VCaP (cell line): ENCODE results near the gene PARD3B.

Experiments used
- H3K27ac ChIP-seq: fragments of 450-650 bp; 2 replicates; pipeline ENCODE4 v1.5.1; 2017
- TF ChIP-seq, protein P1 (sequence below): fragments of 450-650 bp; conservative IDR thresholded peaks from 2 replicates; pipeline ENCODE4 v1.5.1; 2017; ENCODE audit warnings: mild to moderate bottlenecking, moderate library complexity

The PARD3B gene

DNA sequence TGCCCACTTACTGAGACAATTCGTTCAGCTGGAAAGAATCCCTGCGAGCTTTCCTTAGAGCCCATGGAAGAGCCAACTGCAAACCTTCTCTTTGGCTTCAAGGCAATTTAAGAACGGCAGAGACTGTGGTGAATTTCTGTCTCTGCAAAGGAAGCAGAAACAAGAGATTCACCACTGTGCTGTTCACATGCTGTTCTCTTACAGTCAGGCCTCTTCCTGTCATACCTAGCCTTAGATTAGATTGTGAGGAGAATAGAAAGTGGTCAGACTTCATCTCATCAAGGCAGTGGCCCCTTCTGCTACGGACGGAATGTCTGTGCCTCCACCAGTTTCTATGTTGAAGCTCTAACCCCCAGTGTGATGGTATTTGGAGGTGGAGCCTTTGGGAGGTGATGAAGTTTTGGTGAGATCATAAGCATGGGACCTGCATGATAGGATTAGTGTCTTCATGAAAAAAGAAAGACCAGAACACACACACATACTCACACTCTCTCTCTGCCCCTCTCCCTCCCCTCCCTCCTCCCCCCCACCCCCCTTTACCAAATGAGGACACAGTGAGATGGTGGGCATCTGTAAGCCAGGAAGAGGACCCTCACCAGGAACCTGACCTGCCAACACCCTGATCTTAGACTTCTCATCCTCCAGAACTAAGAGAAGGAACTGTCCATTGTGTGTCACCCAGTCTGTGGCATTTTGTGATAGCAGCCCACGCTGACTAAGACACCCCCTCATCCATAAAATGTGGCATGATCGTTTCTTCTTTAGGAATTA lies 1091.5 kb downstream of the PARD3B start:
- H3K27ac ChIP-seq: peak overlapping the region; percentile 42
- TF ChIP-seq, protein P1, sequence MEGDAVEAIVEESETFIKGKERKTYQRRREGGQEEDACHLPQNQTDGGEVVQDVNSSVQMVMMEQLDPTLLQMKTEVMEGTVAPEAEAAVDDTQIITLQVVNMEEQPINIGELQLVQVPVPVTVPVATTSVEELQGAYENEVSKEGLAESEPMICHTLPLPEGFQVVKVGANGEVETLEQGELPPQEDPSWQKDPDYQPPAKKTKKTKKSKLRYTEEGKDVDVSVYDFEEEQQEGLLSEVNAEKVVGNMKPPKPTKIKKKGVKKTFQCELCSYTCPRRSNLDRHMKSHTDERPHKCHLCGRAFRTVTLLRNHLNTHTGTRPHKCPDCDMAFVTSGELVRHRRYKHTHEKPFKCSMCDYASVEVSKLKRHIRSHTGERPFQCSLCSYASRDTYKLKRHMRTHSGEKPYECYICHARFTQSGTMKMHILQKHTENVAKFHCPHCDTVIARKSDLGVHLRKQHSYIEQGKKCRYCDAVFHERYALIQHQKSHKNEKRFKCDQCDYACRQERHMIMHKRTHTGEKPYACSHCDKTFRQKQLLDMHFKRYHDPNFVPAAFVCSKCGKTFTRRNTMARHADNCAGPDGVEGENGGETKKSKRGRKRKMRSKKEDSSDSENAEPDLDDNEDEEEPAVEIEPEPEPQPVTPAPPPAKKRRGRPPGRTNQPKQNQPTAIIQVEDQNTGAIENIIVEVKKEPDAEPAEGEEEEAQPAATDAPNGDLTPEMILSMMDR: no peak

DNA sequence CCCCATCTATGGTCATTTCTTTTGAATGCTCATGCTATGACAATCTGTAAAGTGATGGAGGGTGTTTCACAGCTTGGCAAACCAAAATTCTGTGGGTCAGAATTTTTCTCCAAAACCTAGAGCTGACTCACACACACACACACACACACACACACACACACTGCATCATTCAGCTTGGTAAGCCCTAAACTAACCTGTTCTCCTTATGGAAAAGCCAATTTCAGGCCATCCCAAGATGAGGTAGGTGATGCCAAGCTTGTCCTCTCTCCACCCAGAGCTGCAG lies 1092.0 kb downstream of the PARD3B start:
- TF ChIP-seq, protein P1: no peak
- H3K27ac ChIP-seq: peak overlapping the region; percentile 42

DNA sequence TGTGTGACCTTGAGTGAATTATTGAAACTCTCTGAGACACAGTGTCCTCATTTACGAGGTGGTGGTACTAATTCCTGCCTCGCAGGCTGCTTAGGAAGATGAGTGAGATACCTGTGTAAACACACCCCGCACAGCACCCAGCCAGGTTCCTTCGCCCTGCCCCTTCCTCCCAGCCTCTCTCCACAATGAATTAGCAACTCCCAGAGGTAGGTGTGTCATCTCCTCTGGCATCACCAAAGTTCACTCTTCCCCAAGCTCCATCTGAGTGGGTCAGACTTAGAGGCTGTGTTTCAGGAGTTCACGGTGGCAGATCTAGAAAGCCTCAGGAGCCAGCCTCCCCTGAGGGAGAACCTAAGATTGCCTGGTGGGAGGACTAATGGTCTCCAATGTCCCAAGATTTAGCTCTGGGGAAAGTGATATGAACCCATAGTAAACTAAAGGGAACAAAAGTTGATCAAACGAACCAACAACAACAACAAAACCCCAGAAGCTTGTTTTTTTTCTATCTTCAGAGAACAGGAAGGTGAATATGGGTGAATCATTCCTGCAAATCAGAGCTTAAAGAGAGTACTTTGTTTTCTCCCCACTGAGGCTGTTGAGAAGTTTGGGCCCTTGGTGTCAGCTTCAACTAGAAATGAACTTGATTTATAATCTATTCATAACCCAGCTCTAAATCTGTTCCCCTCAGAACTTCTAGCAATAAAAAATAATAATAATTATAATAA lies 1092.7 kb downstream of the PARD3B start:
- H3K27ac ChIP-seq: peak overlapping the region; percentile 42
- TF ChIP-seq, protein P1: no peak

- H3K27ac ChIP-seq: no peak overlapping the region
- TF ChIP-seq, protein P1: no peak
Measured at GRCh38 chr2:205640716-205641115, 1095.4 kb downstream of the PARD3B start.

DNA sequence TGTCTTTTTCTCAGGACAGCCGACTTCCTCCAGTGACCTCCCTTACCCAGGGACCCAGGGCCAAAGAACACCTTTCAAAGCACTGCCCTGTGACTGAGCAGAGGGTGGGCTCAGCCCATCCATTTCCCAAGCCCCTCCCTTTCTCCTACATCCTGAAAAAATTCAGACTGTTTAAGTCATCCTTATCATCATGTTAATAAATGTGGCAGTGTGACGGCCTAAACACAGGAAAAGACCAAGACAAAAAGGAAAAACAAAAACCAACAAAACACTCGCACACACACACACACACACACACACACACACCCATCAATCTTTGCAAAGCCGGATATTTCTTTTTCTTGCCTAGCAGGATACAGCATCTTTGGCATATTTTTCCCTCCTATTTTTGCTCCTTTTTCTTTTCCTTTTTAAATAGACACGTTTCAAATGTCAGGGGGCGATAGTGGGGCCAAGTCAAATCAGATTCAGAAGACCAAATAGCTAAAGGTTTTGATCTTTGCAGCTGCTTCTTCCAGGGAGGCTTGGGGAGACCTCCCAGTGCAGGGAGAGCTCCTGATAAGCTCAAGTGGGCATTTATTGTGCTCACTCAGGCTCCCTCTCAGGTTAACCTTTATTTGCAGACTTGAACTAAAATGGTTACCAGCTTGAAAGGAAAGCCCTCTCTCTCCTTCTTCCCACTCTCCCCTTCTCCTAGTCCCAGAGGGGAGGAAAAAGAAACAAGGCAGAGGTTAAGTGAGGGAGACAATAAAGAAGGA lies 1097.5 kb downstream of the PARD3B start:
- TF ChIP-seq, protein P1: no peak
- no peak overlapping the region for H3K27ac ChIP-seq

DNA sequence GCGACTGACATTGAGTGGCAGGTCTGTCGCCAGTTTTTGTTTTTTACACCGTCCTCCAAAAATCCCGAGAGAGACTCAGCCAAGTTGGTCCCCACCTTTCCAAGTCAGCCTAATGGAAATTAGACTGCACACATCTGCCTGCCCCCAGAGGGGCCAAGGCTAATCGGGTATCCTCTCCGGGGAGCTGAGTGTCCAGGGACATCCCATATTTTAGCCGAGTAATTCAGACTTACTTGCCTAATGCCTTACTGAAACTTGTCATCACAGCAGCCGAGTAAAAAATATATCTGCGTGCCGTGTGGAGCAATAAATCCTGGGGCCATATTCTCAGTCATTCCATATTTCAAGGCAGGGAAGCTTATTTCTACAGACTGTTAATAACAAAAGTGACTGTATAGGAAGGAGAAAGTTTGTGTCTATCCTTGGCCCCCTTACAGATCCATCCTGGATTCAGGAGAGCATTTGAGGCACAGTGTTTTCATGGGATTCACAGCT lies 1098.2 kb downstream of the PARD3B start:
- TF ChIP-seq, protein P1: no peak
- no peak overlapping the region for H3K27ac ChIP-seq

- no peak overlapping the region for H3K27ac ChIP-seq
- TF ChIP-seq, protein P1: no peak
Measured at GRCh38 chr2:205644018-205644417, 1098.7 kb downstream of the PARD3B start.
